Renal cortical epithelial cell (primary cell): ENCODE measurements around the gene UGT2B7. TPM values are rescaled to one million over a fixed set of nuclear protein-coding genes. Genes with fewer than 3 reads are reported as not detected.
A peak's percentile ranks its signal among the peaks of the same experiment; 100 is the strongest.
"Not testable (repeated sequence)": the region's sequence is repeated elsewhere in the genome, so short reads cannot be mapped to it uniquely, and the experiment has no call there.

Experiments
- DNase-seq: peaks from one replicate; pipeline ENCODE4 v3.0.0-alpha.2; 2011; ENCODE audit warnings: low read depth
- total RNA-seq: library from RNA; depleted of rRNA; stranded (reverse); fragments of >200 nt; gene quantifications from 2 replicates; pipeline ENCODE4 v1.2.3, GENCODE V29; 2014

Gene UGT2B7
- total RNA-seq: 137 and 190 TPM in 2 replicates

DNA sequence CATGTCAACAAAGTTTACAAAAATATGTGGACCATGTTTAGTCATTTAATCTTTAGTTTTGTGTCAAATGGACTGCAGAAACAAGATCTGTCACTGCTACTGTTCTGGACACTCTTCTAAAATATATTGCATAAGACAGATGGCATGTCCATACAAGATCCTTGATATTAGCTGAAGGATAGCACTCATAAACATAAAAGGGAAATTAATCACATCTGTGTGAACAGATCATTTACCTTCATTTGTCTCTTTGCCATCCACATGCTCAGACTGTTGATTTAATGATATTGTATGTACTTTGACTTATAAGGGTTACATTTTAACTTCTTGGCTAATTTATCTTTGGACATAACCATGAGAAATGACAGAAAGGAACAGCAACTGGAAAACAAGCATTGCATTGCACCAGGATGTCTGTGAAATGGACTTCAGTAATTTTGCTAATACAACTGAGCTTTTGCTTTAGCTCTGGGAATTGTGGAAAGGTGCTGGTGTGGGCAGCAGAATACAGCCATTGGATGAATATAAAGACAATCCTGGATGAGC, at the start of gene UGT2B7:
Gene UGT2B7, plus strand, starts transcription at position 364 of the 546 bp plus-strand sequence. Its CDS starts 47 bp downstream, at position 411.
- peak; percentile 56 for DNase-seq

DNA sequence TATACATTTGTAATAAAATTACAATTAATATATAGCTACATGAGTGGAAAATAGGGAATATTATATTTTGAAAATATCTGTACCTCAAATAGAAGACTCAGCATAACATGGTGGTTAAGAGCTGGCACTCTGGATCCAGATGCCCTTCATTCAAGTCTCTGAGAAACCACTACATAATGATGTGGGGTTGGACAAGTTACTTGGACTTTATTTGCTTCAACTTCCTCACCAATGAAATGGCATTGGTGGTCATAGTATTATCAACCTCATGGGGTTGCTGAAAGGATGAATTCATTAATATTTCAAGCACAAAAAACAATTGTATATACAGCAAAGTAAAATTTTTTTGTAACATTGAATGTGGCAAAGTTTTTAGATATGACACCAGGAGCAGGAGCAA, 46.4 kb upstream of the UGT2B7 start:
- DNase-seq: peak; percentile 66

DNA sequence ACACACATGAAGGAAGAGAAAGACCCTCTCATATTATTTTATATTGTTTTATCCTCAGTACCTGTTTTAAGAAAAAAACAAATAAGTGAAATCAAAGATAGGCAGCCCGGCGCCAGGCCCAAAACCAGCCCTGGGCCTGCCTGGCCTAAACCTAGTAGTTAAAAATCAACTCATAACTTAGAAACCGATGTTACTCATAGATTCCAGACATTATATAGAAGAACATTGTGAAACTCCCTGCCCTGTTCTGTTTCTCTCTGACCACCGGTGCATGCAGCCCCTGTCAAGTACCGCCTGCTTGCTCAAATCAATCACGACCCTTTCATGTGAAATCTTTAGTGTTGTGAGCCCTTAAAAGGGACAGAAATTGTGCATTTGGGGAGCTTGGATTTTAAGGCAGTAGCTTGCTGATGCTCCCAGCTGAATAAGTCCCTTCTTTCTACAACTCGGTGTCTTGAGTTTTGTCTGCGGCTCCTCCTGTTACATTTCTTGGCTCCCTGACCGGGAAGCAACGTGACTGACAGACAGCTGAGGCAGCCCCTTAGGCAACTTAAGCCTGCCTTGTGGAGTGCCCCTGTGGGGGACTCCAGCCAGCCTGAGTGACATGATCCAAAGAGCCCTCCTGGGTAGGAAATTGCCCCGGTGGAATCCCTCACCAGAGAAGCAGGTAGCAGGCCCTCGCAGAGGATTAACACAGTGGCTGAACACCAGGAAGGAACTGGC, 45.3 kb upstream of the UGT2B7 start:
- peak; percentile 76 for DNase-seq

DNA sequence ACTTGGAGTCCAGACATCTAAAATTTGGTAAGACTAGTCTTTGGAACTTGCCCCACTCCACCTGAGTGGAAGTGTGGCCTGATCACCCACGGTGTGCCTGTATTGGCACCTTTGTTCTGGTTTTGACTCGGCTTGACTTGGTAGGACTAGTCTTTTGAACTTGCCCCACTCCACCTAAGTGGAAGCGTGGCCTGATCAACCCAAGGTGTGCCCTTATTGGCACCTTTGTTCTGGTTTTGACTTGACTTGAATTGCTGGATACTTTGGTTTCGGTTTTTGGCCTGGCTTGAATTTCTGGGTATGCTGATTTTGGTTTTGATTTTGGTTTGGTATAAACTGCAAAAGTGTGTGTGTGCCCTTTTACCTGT, 44.7 kb upstream of the UGT2B7 start:
- DNase-seq: no peak

DNA sequence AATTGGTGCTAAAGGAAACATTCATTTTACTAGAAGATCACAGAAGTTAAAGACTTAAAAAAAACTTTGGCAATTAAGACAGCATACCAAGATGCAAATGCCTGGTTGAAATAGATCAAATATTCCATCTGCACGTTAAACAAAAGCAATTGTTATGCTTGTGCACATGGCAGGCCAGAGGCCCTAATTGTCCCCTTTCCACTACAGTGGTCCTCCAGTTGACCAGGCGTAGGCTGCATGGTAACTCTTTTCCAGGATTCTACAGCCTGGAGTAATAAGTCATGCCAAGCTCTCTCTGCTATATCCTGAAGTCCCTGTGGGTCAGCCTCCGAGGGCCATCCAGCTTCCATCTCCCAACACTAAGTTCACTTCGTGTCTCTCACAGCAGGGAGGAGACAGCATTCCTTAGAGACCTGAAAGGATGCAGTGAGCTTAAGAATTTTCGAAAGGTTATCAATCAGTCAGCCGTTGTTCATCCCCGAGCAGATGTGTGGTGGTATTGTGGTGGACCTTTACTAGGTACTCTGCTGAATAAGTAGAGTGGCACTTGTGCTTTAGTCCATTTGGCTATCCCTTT, 42.9 kb upstream of the UGT2B7 start:
- not testable (repeated sequence) for DNase-seq

DNA sequence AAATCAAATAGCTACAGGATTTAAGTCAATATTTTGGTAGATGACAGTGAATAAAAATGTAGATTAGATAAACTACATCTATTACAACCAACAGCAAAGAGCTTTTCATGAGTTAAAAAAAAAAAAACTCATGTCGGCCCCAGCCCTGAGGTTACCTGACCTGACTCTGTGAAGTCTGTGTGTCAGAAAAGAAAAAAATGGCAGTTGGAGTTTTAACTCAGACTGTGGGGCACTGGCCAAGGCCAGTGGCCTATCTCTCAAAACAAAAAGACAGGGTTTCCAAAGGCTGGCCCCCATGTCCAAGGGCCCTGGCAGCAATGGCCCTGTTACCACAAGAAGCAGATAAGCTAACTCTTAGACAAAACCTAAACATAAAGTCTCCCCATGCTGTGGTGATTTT, 42.2 kb upstream of the UGT2B7 start:
- DNase-seq: not testable (repeated sequence)

DNA sequence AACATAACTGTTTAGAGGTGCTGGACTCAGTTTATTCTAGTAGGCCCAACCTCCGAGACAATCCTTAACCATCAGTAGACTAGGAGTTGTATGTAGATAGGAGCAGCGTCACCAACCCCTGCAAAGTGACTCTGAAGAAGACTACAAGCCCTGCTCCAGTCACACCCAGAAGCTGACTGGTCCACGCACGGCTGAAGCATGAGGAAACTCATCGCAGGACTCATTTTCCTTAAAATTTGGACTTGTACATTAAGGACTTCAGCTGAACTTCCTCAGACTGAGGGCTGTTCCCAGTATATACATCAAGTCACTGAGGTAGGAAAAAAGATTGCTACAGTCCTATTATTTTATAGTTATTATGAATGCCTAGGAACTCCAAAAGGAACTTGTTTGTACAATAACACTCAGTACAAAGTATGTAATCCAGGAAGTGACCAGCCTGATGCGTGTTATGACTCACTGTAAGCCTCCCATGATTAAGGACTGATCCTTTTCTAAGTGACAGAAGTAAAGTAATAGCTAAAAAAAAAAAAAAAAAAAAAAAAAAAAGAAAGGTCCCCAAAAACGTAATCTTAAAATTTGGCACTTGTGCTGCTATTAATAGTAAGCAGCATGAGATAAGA, 41.6 kb upstream of the UGT2B7 start:
- DNase-seq: peak; percentile 94

DNA sequence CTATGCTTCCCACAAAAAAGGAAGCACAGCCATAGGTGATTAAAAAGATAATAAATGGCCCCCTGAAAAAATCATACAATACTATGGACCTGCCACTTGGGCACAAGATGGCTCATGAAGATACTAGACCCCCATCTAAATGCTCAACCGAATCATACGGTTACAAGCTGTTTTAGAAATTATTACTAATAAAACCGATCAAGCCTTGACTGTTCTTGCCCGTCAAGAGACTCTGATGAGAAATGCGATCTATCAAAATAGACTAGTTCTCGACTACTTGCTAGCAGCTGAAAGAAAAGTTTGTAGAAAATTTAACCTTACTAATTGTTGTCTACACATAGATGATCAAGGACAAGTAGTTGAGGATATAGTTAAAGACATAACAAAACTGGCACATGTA, 40.1 kb upstream of the UGT2B7 start:
- DNase-seq: no peak

DNA sequence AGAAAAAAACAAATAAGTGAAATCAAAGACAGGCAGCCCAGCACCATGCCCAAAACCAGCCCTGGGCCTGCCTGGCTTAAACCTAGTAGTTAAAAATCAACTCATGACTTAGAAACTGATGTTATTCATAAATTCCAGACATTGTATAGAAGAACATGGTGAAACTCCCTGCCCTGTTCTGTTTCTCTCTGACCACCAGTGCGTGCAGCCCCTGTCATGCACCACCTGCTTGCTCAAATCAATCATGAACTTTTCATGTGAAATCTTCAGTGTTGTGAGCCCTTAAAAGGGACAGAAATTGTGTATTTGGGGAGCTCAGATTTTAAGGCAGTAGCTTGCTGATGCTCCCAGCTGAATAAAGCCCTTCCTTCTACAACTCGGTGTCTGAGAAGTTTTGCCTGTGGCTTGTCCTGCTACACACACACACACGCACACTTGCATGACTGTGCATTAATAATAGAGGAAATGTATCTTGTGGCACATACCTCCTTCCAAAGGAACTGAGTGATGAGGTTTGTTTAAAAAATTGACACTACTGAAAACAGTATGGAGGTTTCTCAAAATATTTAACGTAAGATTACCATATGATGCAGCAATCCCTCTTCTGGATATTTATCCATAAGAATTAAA, 39.2 kb upstream of the UGT2B7 start:
- peak; percentile 91 for DNase-seq

DNA sequence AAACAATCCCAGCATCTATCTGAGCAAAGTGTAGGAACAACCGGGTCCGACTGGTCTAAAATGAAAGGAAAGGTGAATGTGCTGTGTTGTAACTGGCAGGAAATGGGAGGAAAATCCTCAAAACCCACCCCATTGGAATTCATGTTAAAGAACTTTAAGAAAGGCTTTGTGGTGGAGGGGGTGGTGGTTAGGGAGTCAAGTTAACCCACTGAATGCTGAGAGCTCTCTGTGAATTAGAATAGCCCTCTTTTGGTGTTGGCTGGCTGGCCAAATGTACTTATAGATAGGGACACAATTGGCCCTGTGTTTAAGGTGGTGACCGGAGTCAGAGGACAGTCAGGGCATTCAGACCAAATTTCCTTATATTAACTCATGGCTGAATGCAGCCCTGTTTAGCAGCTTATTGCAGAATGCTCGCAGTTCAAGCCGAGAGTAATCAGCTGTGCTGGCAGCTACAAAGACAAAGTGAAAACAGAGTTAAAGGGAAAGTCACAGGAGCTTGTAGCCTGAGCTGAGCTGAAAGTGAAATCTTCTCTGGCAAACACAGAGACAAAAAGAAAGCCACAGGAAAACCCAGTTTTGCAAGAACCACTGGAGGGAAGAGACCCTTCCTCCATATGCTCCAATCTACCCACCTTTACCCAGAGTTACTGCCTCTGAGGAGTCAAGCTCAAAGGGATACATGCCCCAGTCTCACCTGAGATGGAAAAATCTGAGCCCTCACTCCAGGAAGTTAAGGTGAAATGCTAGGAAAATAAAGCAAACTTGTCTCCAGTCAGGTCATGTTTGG, 38.5 kb upstream of the UGT2B7 start:
- peak; percentile 57 for DNase-seq

DNA sequence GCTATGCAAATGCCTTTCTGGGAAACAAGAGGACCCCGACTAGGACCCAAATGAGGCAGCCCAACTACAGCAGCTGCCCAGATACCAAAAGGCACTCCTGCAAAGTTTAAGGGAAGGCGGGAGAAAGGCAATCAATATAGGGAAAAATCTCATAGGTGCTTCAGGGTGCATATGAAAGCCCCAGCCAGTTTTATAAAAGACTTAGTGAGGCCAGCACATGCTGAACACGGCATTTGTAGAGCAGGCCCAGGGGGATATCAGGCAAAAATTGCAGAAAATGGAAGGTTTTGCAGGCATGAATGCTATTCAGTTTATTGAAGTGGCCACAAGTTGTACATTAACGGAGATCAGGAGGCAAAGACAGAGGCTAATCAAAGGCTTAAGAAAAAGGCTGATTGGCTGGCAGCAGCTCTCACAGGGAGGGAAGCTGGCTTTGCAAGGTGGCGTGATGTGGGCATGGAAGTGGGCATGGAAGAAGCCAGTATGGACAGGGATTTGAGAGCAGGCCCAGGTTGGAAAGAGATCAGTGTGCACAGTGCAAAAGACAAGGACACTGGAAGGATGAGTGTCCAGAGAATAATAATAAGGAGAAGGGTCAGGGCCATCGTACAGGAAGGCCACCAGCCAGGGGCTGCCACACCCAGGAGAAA, 37.7 kb upstream of the UGT2B7 start:
- peak; percentile 76 for DNase-seq

DNA sequence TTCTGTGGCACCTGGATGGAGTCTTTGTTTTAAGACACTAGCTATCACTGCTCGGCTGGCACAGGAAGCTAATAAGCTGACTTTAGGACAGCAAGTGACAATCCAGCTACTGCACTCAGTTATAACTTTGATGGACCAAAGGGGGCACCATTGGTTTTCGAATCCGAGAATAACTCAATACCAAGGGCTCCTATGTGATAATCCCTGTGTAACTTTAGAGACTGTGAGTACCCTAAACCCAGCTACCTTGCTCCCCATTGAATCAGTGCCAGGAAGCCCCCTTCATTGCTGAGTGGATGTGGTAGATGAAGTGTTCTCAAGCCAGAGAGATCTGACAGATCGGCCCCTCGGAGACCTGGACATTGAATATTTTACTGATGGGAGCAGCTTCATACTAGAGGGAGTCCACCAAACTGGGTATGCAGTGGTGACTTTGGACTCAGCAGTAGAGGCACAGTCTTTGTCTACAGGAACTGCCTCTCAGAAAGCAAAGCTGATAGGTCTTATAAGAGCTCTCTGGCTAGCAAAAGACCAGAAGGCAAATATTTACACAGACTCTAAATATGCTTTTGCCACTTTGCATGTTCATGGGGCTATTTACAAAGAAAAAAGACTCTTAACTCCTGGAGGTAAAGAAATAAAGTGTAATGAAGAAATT, 35.5 kb upstream of the UGT2B7 start:
- DNase-seq: no peak

DNA sequence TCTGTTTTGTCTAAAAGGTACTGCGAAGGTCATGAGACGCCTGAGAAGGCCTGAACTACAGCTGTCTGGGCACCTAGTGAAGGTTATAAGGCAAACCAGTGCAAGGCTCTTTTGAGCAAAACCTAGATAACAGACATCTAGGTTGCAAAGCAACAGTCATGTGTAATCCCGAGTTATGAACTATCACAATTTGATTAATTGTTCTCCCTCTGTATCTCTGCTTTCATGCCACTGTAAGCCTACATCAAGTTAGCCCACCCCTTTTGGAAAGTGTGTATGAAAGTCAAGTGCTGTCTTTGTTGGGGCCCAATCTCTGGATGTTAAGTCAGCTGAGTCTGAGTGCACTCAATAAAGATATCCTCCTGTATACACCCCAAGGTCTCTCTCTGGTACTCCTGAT, 31.9 kb upstream of the UGT2B7 start:
- no peak for DNase-seq

DNA sequence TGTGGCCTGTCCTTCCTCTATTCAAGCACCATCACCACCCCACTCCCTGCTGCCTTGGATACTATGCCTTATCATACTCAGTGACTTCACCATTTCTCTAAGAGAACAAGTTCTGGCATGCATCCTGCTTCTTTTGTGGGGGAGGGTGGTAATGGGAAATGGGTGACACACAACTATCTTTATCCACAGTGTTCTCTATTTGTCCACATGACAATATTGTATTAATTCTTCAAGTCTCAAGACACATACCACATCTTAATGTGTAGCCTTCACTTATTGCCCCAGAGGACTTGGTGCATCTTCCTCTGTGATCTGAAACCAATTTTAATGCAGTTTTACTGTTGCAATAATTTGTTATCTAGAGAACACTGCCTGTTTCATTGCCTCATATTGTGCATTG, 29.3 kb upstream of the UGT2B7 start:
- no peak for DNase-seq

DNA sequence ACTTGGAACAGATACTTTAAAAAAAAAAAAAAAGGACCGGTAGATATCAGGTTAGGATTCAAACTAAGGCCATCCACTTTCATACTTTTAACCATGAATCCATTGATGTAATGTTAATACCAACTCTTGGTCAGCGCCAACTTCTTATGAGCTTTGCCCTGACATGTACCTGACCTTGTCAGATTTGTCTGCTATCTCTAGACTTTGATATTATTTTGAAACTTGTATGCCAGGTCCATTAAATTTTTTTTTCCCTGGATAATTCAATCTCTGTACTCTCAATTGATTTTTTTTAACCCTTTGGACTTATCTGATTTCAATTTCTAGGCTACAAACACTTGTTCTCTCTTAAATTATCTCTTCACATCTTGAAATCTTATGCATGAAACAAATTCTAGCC, 27.2 kb upstream of the UGT2B7 start:
- DNase-seq: no peak

DNA sequence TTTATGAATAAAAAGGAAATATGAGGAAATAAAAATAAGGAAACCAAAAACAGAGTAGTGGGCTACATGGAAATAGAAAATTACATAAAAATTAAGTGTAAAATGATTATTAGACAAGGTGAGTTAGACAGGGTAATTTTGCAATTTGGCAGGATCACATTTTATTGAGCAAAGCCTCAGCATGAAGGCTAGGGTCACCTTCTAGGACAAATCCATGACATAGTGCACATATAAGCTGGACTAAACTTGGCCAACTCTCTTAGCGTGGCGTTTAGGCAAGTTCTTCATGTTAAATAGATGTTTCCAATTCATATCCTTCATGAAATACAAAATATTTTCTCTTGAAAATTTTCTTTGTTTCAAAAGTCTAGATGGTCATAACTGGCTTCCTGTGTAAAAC, 25.7 kb upstream of the UGT2B7 start:
- no peak for DNase-seq

DNA sequence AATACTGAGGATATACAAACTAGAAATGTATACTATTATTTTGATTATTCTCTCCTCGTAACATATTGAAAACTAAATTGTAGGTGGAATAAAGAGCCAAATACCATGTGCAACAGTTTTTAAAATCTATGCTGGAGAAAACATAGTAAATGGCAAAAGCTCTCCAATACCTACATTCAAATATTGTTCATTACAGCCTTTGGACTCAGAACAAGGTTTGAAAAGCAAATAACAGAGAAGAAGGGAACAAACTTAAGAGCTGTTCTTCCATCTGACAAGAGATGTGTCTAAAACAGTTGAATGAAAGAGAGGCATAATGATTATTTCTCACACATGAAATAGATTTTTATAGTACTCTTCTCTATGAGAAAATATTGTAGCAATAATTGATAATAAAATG, 25.0 kb upstream of the UGT2B7 start:
- no peak for DNase-seq

DNA sequence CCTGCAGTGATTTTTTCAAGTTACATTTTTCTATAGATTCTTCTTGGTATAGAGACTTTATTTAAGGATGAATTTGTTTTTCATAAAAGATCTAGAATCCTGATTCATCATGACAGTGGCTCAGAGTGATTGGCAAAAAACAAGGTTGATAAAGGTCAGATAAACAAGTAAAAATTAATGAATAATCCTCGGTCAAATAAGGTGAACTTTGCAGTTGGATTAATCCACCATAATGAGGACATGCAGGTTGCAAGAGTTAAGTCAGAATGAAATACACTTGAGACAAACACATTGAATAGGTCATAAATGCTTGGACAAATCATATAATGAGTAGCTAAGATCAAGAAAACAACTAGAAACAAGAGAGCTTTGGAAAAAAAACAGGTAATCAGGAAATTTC, 22.9 kb upstream of the UGT2B7 start:
- DNase-seq: peak; percentile 65

DNA sequence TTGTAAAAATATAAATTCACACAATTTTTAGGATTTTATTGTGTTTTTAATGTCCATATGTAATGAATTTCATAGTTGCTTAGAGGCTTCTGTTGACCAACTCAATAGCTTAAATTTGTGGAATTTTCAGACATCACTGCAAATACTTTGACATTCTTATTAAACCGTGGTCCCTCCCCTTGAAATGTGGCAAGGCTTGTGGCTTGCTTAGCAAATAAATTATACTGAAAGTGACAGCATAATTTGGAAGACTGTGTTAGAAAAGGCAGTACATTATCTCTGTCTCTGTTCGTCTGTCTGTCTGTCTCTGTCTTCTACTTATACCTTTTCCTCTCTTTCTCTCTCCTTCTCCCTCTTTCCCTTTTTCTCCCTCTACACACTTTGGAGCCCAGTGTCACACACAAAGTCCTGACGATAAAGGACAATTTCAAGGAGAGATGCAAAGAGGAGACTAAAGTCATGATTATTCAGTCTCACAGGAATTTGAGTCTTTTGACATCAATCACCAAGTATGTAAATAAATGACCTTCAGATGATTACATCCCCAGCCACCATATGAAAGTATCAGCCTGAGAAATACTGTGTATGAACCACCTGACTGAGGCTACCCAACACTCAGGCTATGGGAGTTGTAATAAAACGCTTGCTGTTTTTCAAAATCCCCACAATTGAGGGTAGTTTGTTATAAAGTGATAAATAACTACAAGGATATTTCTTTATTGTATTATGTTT, 21.0 kb upstream of the UGT2B7 start:
- peak; percentile 54 for DNase-seq

DNA sequence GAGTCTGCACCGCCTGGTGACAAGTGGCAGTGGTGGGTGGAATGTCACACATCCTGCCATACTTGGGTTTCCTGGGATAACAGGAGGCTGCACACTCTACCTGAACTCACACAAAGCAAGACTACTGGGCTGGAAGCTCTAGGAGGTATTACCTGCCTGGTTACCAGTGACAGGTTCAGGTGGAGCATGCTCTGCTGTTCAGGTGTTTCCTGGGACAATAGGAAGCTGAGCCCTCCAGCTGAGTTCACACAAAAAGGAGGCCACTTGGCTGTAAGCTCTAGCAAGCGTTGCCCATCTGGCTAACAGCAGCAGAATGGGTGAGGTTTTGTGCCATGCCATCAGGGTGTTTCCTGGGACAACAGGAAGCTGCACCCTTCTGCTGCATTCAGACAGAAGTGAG, 17.4 kb upstream of the UGT2B7 start:
- DNase-seq: no peak
